ENCODE data around the gene HES7. TPM values are rescaled to one million over a fixed set of nuclear protein-coding genes. Genes with fewer than 3 reads are reported as not detected.

Gene HES7
- total RNA-seq, 2 experiments from 2014 or later, result 0.52 to 0.53 TPM

- intact Hi-C loops (cut with DNase I, micrococcal nuclease), result loop anchor here (1.0 to 2.0 kb wide), 2 partner anchors 12 to 13 kb away; no protein-coding TSS in a partner anchor
- peaks cover 59% of the 10 kb centered on the region for H3K4me1 ChIP-seq (ENCODE audit: insufficient read depth, low read length)
- Mint-ChIP-seq H3K9me3 (no peaks in the 10 kb centered on the region), H3K27me3 (peaks cover 34% of the 10 kb centered on the region), H3K4me3 (peak overlapping the region; percentile 91), H3K4me1 (ENCODE audit: low read depth) (peaks cover 50% of the 10 kb centered on the region), H3K36me3 (ENCODE audit: low read depth) (peaks cover 35% of the 10 kb centered on the region), H3K27ac (peak overlapping the region; percentile 83)
- H3K27me3 ChIP-seq (ENCODE audit: control insufficient read depth in 1 of 2, insufficient read depth in 2 of 2, low read length in 2 of 2), result peaks cover 23 to 26% of the 10 kb centered on the region in 2 experiments
- ChIA-PET CTCF (interaction anchor here (2.4 kb wide), 1 partner anchor 12 kb away, joined by 14 read pairs; no protein-coding TSS in a partner anchor), POLR2A (interaction anchor here (0.9 to 9.8 kb wide), 9 partner anchors 13 to 163 kb away, joined by 3 to 161 read pairs (median 5); partner anchors contain the start of genes BORCS6, CTC1 and RANGRF)
- H3K4me3 ChIP-seq (ENCODE audit: low read length), result peak overlapping the region; percentile 69
- ATAC-seq (ENCODE audit: poor library complexity) (peak; percentile 8), DNase-seq (peak in 2 of 14 experiments; percentile 15 to 50)
- H3K36me3 ChIP-seq (ENCODE audit: insufficient read depth, low read length), result no peaks in the 10 kb centered on the region
- peaks cover 0 to 9% of the 10 kb centered on the region in 2 experiments for H3K9me3 ChIP-seq (ENCODE audit: control insufficient read depth in 1 of 2, insufficient read depth in 1 of 2, low read length in 2 of 2)
- no peak for TF ChIP-seq CTCF (IDR thresholded peaks at IDR 0.05)
- no peak overlapping the region for H3K27ac ChIP-seq (ENCODE audit: low read depth in 1 of 2, low read length in 2 of 2)
These were observed 2.1 kb upstream of the HES7 start for GRCh38 chr17:8125947-8126490.

- ATAC-seq (ENCODE audit: poor library complexity) (peak; percentile 39), DNase-seq (peak; percentile 76 to 93 (median 86))
- Mint-ChIP-seq H3K9me3 (no peaks in the 10 kb centered on the region), H3K27me3 (peaks cover 41% of the 10 kb centered on the region), H3K4me3 (peak overlapping the region; percentile 91), H3K4me1 (ENCODE audit: low read depth) (peaks cover 57% of the 10 kb centered on the region), H3K27ac (peak overlapping the region; percentile 83), H3K36me3 (ENCODE audit: low read depth) (peaks cover 41% of the 10 kb centered on the region)
- peaks cover 0 to 9% of the 10 kb centered on the region in 2 experiments for H3K9me3 ChIP-seq (ENCODE audit: control insufficient read depth in 1 of 2, insufficient read depth in 1 of 2, low read length in 2 of 2)
- H3K4me3 ChIP-seq (ENCODE audit: low read length), result peak overlapping the region; percentile 69
- peaks cover 66% of the 10 kb centered on the region for H3K4me1 ChIP-seq (ENCODE audit: insufficient read depth, low read length)
- ChIA-PET CTCF (interaction anchor here (2.0 to 2.4 kb wide), 3 partner anchors 13 to 52 kb away, joined by 4 to 14 read pairs (median 12); no protein-coding TSS in a partner anchor), POLR2A (interaction anchor here (1.2 to 9.8 kb wide), 12 partner anchors 10 to 163 kb away, joined by 3 to 161 read pairs (median 7); partner anchors contain the start of genes BORCS6 and RANGRF)
- H3K27me3 ChIP-seq (ENCODE audit: control insufficient read depth in 1 of 2, insufficient read depth in 2 of 2, low read length in 2 of 2), result peaks cover 27 to 28% of the 10 kb centered on the region in 2 experiments
- no peaks in the 10 kb centered on the region for H3K36me3 ChIP-seq (ENCODE audit: insufficient read depth, low read length)
- TF ChIP-seq CTCF (IDR thresholded peaks at IDR 0.05), result no peak
- H3K27ac ChIP-seq (ENCODE audit: low read depth in 1 of 2, low read length in 2 of 2), result no peak overlapping the region
- intact Hi-C loops (cut with DNase I, micrococcal nuclease), result loop anchor here in 1 of 2 experiments (2.0 kb wide), 1 partner anchor 13 kb away; no protein-coding TSS in a partner anchor
These were observed 1.4 kb upstream of the HES7 start for GRCh38 chr17:8125154-8125946.

Measured in CD4-positive, alpha-beta T cell (primary cell).